ENCODE measurements around the gene MED9.

MED9 gene

GRCh38 chr17:17503566-17504130, 26.8 kb downstream of the MED9 start:
- no peak for TF ChIP-seq ZBTB7A (IDR thresholded peaks at IDR 0.05; ENCODE audit: low read depth)
- TF ChIP-seq CEBPB (IDR thresholded peaks at IDR 0.05): no peak
- TF ChIP-seq, protein P1, sequence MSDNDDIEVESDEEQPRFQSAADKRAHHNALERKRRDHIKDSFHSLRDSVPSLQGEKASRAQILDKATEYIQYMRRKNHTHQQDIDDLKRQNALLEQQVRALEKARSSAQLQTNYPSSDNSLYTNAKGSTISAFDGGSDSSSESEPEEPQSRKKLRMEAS (IDR thresholded peaks at IDR 0.05): no peak
- no peak for TF ChIP-seq YY1 (IDR thresholded peaks at IDR 0.05; ENCODE audit: low read depth)
- no peak for TF ChIP-seq EGR1 (IDR thresholded peaks at IDR 0.05)
- no peak for TF ChIP-seq TAF1 (IDR thresholded peaks at IDR 0.05; ENCODE audit: low read depth)
- TF ChIP-seq USF1 (IDR thresholded peaks at IDR 0.05): no peak
- no peak for TF ChIP-seq TEAD4 (IDR thresholded peaks at IDR 0.05)
- TF ChIP-seq, protein P2, sequence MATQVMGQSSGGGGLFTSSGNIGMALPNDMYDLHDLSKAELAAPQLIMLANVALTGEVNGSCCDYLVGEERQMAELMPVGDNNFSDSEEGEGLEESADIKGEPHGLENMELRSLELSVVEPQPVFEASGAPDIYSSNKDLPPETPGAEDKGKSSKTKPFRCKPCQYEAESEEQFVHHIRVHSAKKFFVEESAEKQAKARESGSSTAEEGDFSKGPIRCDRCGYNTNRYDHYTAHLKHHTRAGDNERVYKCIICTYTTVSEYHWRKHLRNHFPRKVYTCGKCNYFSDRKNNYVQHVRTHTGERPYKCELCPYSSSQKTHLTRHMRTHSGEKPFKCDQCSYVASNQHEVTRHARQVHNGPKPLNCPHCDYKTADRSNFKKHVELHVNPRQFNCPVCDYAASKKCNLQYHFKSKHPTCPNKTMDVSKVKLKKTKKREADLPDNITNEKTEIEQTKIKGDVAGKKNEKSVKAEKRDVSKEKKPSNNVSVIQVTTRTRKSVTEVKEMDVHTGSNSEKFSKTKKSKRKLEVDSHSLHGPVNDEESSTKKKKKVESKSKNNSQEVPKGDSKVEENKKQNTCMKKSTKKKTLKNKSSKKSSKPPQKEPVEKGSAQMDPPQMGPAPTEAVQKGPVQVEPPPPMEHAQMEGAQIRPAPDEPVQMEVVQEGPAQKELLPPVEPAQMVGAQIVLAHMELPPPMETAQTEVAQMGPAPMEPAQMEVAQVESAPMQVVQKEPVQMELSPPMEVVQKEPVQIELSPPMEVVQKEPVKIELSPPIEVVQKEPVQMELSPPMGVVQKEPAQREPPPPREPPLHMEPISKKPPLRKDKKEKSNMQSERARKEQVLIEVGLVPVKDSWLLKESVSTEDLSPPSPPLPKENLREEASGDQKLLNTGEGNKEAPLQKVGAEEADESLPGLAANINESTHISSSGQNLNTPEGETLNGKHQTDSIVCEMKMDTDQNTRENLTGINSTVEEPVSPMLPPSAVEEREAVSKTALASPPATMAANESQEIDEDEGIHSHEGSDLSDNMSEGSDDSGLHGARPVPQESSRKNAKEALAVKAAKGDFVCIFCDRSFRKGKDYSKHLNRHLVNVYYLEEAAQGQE (IDR thresholded peaks at IDR 0.05; ENCODE audit: low read depth): no peak
- no peak for TF ChIP-seq FOXM1 (IDR thresholded peaks at IDR 0.05; ENCODE audit: borderline replicate concordance, low read depth)
- TF ChIP-seq TCF12 (IDR thresholded peaks at IDR 0.05; ENCODE audit: low read depth): no peak
- TF ChIP-seq NFIC (IDR thresholded peaks at IDR 0.05): no peak
- no peak for TF ChIP-seq EP300 (IDR thresholded peaks at IDR 0.05; ENCODE audit: borderline replicate concordance)

DNA sequence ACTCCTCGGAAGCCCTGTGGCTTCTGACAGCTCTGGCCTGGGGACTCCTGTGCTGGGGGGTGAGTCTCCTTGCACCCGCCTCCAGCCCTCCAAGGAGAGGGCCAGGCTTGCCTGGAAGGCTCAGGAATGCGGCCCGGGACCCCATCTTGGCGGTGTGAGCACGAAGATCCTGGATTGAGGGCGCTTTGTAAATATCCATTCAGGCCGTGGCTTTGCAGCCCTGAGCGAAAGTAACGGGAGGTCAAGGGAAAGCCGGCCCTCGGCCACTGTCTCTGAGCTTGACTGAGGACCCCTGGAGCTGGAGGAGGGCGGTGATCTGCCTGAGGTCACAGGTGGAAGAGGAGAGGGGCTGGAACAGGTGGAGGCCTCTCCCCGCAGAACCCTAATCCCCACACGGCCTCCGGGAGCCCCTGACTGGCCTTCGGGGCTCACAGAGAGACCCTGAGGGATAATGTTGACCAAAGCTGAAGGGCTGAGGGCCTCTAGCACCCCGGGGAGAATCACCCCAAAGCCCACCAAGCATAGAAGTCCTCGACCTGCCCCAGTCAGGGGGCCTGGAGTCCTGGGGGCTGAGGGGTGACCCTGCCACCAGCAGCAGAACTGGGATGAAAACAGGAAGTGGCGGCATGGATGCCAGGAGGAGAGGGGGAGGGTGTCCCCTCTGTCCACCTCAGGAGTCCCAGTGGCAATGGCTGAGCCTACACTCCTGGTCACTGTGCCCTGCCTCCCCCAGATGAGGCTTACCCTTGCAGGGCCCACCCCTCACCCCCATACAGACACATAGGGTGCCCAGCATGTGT, 27.7 kb downstream of the MED9 start:
- TF ChIP-seq USF1 (IDR thresholded peaks at IDR 0.05): no peak
- no peak for TF ChIP-seq TEAD4 (IDR thresholded peaks at IDR 0.05)
- TF ChIP-seq YY1 (IDR thresholded peaks at IDR 0.05; ENCODE audit: low read depth): no peak
- no peak for TF ChIP-seq RAD21 (IDR thresholded peaks at IDR 0.05; ENCODE audit: low read depth)
- TF ChIP-seq, protein P2 (IDR thresholded peaks at IDR 0.05; ENCODE audit: low read depth): no peak
- no peak for TF ChIP-seq NFIC (IDR thresholded peaks at IDR 0.05)
- no peak for TF ChIP-seq ZBTB7A (IDR thresholded peaks at IDR 0.05; ENCODE audit: low read depth)
- no peak for TF ChIP-seq TCF12 (IDR thresholded peaks at IDR 0.05; ENCODE audit: low read depth)
- TF ChIP-seq CEBPB (IDR thresholded peaks at IDR 0.05): no peak
- no peak for TF ChIP-seq EP300 (IDR thresholded peaks at IDR 0.05; ENCODE audit: borderline replicate concordance)
- TF ChIP-seq, protein P1 (IDR thresholded peaks at IDR 0.05): no peak
- TF ChIP-seq FOXM1 (IDR thresholded peaks at IDR 0.05; ENCODE audit: borderline replicate concordance, low read depth): no peak
- no peak for TF ChIP-seq EGR1 (IDR thresholded peaks at IDR 0.05)
- no peak for TF ChIP-seq CREB1 (IDR thresholded peaks at IDR 0.05; ENCODE audit: low read depth)

- TF ChIP-seq, protein P1 (IDR thresholded peaks at IDR 0.05): no peak
- TF ChIP-seq EGR1 (IDR thresholded peaks at IDR 0.05) (no peak), USF1 (IDR thresholded peaks at IDR 0.05) (no peak), EP300 (IDR thresholded peaks at IDR 0.05; ENCODE audit: borderline replicate concordance) (no peak), CREB1 (IDR thresholded peaks at IDR 0.05; ENCODE audit: low read depth) (no peak), YY1 (IDR thresholded peaks at IDR 0.05; ENCODE audit: low read depth) (no peak)
These were observed 28.4 kb downstream of the MED9 start for GRCh38 chr17:17505151-17505550.

DNA sequence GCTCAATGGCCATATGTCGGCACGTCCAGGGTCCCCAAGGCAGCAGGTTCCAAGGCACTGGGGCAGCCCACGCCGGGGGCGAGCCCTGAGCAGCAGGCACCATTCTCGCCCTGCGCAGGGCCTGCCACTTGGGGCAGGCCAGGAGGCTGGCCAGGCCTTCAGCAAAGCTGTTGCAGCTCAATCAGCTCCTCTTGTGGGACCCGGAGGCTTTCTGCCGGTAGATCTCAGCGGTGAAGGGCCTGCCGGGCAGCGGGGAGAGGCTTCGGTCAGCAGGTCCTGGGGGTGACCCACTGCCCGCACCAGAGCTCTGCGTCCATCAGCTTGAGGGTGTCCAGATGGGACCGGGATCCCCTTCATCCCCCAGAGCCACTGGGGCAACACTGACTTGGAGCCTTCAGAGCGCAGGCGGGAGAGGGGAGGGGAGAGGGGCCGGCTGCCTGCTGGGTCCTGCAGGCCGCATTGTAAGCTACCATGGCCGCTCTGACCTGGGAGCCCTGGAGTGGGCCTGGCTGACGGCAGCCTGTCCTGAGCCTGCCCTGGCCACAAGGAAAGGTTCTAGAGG, 28.9 kb downstream of the MED9 start:
- TF ChIP-seq TEAD4 (IDR thresholded peaks at IDR 0.05) (no peak), USF1 (IDR thresholded peaks at IDR 0.05) (no peak), RAD21 (IDR thresholded peaks at IDR 0.05; ENCODE audit: low read depth) (no peak), CEBPB (IDR thresholded peaks at IDR 0.05) (no peak), ZBTB7A (IDR thresholded peaks at IDR 0.05; ENCODE audit: low read depth) (no peak), CREB1 (IDR thresholded peaks at IDR 0.05; ENCODE audit: low read depth) (no peak), NFIC (IDR thresholded peaks at IDR 0.05) (no peak), EP300 (IDR thresholded peaks at IDR 0.05; ENCODE audit: borderline replicate concordance) (no peak), EGR1 (IDR thresholded peaks at IDR 0.05) (no peak), TCF12 (IDR thresholded peaks at IDR 0.05; ENCODE audit: low read depth) (no peak), FOXM1 (IDR thresholded peaks at IDR 0.05; ENCODE audit: borderline replicate concordance, low read depth) (no peak), YY1 (IDR thresholded peaks at IDR 0.05; ENCODE audit: low read depth) (no peak)
- TF ChIP-seq, protein P2 (IDR thresholded peaks at IDR 0.05; ENCODE audit: low read depth): no peak
- TF ChIP-seq, protein P1 (IDR thresholded peaks at IDR 0.05): no peak
